Bone marrow (tissue), 2 donors: ENCODE results near the gene ELP4.

Source experiments
- DNase-seq, 2 donors: peaks; one replicate each; lab custom pipeline; 2025; lab: John Stamatoyannopoulos, UW

Gene ELP4

GRCh38 chr11:31772412-31772811 lies 262.8 kb downstream of the ELP4 start:
- DNase-seq: no peak

DNA sequence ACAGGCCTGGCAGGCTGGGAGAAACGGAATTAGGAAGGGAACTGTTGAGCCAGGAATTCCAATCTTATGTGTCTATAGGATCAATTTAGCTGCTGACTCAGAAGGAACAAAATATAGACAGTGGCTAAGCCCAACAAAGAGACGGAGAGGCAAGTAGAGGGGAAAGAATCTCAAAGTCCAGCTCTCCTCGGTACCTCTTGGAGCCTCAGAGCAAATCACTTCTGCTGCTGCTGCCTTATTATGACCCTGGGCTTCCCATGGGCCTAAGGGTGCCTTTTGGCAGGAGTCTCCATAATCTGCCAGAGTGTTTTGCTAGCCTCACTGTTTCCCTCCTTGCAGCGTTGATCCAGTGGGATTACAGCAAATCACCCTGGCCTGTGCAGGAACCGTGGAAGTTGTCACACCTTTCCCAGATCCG lies 269.8 kb downstream of the ELP4 start:
- DNase-seq: no peak

DNA sequence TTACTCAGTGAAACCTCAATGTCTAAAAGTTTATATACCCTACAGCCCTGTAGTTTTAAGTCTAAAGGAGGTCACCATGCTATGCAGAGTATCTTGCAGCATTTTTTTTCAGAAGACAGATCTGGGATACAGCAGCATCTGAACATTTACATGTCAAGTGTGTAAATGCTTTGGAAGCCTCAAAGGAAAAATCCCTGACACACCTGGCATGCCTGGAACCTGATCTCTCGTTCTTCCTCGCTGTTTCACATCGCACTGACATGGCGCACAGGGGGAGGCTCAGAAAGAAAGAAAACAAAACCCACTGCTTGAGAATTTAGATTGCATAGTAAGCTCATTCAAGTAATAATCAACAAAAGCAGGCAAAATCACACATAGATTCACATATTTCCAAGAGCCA lies 270.5 kb downstream of the ELP4 start:
- DNase-seq: no peak

DNA sequence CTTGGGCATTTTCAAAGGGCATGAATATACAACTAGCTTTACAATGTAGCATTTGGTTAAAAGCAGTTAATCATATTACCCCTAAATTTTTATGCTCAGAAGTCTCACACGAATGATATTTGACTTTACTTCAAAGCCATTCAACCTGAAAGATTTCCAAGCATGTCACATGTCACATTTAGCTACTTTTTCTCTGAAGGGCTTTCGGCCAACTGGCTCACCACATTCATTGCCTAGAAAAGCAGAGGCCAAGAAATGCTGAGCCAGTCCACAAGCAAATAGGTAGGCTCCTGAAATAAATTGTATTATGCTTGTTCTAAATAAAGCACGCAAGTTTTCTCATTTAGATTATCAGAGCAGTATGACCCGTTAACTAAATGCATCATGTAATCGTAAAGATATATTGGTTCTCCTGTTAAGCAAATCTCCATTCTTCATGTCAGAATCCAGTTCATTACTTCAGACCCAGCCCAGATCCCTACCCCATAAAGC lies 271.0 kb downstream of the ELP4 start:
- DNase-seq: no peak

GRCh38 chr11:31782257-31782656 lies 272.7 kb downstream of the ELP4 start:
- DNase-seq: no peak

GRCh38 chr11:31783252-31783651 lies 273.7 kb downstream of the ELP4 start:
- DNase-seq: no peak

- no peak for DNase-seq
Observed at GRCh38 chr11:31784611-31785010, 275.0 kb downstream of the ELP4 start.

DNA sequence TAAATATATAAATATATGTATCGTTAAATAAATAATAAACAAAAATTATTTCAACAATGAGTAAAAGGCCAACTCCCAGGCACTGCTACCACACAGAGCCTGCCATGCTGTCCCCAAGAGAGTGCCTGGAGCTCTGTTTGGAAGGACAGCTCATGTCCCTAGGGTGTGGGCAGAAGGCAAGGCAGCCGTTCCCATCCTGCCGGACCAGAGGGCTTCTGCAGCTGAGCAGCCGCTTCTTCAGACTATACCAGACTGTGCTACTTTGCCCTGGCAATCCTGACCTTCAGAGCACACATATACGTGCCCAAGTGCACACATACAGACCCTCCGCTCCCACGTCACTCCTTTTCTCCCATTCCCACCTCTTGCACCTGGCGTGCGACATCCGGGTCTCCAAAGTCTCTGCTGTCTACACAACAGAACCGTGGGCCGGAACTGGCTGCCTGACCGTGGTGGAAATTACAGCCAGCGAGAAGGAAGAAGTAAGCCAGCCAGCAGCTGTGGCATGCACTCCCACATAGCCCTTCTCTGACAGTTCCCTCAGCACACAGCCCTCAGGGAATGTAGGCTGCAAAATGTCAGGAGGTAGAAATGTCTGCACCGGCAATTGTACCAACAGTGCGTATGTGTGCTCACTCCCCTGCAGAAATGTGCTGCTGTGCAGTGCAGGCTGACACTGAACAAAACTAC lies 277.6 kb downstream of the ELP4 start:
- DNase-seq: no peak

GRCh38 chr11:31788085-31788484 lies 278.5 kb downstream of the ELP4 start:
- no peak for DNase-seq

- DNase-seq: no peak
Observed at GRCh38 chr11:31790649-31791048, 281.1 kb downstream of the ELP4 start.

DNA sequence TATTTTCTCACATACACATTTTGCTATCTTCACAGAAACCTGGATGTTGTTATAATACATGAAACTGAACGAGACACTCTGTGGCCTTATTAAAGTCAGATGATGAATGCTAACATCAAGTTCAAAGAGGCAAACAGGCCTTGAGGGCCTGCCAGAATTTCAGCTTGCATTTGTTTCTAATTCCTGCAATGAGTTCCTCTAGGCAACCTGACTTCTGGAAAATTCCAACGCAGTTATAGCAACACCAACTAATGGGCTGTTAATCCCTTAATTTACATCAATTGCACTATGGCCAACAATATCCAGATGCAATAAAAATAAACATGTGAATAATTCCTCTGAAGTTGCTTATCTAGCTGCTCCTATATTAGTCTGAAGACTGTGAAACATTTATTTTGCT lies 282.5 kb downstream of the ELP4 start:
- no peak for DNase-seq

DNA sequence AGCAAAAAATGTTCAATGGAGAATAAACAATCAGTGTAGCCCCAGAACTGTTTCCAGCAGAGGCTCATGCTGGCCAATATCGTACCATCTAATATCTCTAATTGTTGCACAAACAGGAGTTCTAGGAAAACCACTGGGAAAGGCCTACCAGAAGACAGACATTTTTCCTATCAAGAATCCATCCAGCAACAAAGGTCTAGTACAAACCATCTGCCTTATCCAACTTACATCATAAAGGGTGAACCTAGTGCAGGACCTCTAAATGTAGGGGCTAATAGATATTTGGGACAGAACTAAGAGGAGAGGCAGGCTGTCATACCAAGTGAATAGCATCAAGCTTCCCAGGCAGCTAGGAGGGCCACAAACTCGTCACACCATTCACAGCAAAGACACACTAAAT lies 282.9 kb downstream of the ELP4 start:
- DNase-seq: no peak

DNA sequence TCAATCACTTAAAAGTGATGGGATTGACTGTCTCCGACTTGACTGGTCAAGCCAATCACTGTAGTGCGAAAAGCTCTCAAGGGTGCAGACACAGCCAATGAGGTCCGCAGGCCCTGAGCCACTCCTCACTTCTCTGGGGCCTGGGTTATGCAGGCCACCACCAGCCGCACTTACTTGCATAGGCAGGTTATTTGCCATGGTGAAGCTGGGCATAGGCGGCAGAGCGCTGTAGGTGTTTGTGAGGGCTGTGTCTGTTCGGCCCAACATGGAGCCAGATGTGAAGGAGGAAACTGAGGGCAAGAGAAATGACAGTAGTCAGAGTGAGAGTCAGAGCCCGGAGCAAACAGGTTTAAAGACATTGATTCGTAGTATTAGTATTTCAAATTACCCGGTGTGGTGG lies 283.7 kb downstream of the ELP4 start:
- DNase-seq: no peak

GRCh38 chr11:31794548-31794947 lies 285.0 kb downstream of the ELP4 start:
- DNase-seq: no peak

DNA sequence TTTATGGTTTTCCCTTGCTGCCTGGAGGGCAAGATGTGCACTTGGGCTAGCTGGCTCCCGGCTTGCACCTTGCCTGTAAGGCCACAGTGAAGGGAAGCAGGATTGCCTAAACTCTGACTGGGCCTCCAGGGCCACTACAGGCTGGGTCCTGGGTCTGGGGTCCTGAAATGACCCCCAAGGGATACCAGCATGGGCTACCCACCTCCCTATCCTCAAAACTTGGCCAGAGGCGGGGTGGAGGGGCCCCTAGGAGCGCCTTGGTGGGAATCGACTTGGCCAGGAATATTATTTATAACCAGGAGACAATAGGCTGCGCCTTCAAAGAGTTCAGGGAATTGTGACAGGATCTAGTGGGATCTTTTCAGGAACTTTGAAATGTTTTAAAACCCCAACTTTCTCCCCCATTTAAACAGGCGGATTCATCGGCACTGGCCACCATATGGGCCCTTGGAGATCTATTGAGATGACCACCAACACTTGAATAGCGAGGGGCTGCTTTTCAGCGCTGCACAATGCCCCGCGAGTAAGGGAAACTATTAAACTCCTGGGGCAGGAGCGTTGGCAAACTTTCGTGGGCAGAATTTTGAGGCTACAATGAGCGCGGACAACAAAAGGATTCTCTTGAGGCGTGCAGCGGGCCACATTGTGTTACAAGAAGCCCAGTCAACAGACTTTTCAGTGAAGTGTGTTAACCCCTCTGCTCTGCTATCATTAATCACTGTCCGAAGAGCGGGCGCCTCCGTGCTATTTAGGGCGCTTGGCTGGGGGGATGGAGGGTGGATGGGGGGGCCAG lies 286.3 kb downstream of the ELP4 start:
- no peak for DNase-seq

GRCh38 chr11:31796499-31797189 lies 287.1 kb downstream of the ELP4 start:
- DNase-seq: no peak

DNA sequence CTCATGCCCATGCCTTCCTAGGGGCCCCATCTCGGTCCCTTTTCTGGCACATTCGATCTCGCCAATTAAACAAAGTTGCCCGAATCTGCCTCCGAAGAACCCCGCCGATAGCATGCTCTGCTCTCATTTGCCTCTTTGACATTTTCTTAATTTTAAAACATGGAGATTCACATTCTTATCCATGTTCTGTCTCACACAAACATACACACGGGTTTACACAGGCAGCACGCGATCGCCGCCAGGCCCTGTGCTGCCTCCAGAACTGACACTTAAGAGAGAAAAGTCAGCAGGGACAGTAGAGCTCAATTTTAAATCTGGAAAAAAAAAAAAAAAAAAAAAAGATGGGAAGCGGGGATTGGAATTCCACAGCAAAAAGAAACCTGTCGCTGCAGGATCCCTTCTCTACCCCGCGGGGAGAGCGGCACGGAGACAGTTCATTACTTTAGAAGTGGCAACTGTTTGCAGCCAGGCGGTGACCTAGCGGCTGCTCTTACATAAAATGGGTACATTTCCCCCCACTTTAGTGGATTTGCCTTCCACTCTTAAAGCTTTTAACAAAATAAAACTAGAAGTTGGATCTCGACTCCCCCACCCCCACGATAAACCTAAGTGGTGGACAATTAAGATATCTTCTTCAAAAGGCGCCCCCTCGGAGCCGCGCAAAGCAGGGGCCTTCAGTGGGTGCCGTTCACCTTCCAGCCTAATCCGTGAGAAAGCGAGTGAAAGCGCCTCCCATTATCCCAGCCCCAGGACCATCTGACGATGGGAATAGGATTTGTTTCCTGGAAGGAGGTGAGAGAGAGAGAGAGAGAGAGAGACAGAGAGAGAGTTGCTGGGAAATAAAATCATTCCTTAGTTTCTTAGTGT lies 287.9 kb downstream of the ELP4 start:
- DNase-seq: no peak

DNA sequence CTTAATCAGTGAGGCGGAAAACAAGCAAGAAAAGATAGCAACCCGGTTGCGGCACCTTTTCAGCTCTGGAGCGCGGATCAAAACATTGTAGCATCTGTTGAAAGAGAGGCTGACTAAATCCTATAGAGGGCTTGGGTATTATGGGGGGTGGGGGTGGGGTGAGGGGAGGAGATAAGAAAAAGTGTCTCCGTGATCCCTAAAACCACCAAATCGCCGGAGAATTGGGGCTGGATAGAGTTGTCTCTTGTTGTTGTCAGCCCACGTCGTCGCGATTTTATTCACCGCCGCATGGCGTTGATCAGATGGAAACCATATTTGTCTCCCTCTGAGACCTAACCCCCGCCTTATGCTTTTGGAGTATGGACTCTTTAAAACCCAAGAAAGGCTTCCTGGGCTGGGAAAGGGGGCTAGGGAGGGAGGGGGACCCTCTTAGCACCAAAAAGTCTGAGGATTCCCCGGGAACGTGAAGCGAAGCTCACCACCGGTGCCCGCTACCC lies 288.5 kb downstream of the ELP4 start:
- DNase-seq: no peak

GRCh38 chr11:31798554-31799434 lies 289.2 kb downstream of the ELP4 start:
- no peak for DNase-seq
